Esophagus muscularis mucosa (tissue), 3 donors: Measurements from ENCODE around the gene PLD4.

Experiments used
- POLR2AphosphoS5 ChIP-seq, 2 donors: sonication (generic); formaldehyde crosslinking; IDR thresholded peaks; one replicate each; pipeline ENCODE4 v1.6.1; 2017; ENCODE audit warnings: antibody characterized with exemption in 2 of 2
- TF ChIP-seq, protein P1 (sequence below), 3 experiments: fragments of 200-600 bp in 2 of 3; fragments of 450-650 bp in 1 of 3; sonication (generic) in 2 of 3; IDR thresholded peaks; one replicate each; pipeline ENCODE4 v1.5.1; 2017 to 2019; ENCODE audit warnings: antibody characterized with exemption in 3 of 3, mild to moderate bottlenecking in 2 of 3, moderate library complexity in 1 of 3

DNA sequence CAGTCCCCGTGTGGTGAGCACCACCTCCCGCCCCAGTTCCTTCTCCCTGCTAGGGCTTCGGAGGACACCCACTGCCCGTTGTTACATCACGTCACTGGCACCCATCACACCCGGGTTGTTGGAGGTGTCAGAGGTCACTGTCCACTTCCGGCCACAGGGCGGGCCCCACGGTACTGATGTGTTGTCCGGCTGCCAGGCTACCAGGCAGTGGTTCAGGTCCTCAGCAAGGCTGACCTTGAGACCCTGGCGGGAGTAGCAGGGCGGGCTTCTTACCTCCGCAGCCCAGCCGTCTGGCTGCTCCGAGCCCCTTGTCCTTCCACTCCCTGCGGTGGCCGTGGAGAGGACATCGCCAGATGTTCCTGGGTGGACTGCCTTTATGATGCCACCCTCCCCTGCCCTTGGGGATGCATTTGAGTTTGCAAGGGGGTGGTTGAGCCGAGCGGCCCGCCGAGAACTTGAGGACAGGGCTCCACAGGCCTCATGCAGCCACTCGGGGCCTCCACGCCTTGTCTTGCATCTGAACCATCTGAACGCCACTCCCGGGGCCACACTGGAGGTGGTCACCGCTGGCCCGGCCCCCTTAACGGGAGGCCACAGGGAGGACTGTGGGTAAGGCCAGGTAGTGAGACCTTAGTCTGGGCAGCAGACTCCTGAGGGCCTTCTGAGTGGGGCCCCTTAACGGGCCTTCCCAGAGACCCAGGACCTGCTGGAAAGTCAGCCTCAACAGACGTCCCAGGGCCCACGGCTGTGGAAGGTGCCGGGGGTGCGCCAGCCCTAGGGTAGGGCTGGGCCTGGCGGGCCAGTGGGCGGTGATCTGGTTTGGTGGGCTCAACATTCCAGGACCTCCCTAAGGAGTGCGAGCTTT is 27.1 kb upstream of the PLD4 start:
- TF ChIP-seq POLR2AphosphoS5 (IDR thresholded peaks at IDR 0.05): no peak
- TF ChIP-seq, protein P1, sequence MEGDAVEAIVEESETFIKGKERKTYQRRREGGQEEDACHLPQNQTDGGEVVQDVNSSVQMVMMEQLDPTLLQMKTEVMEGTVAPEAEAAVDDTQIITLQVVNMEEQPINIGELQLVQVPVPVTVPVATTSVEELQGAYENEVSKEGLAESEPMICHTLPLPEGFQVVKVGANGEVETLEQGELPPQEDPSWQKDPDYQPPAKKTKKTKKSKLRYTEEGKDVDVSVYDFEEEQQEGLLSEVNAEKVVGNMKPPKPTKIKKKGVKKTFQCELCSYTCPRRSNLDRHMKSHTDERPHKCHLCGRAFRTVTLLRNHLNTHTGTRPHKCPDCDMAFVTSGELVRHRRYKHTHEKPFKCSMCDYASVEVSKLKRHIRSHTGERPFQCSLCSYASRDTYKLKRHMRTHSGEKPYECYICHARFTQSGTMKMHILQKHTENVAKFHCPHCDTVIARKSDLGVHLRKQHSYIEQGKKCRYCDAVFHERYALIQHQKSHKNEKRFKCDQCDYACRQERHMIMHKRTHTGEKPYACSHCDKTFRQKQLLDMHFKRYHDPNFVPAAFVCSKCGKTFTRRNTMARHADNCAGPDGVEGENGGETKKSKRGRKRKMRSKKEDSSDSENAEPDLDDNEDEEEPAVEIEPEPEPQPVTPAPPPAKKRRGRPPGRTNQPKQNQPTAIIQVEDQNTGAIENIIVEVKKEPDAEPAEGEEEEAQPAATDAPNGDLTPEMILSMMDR (IDR thresholded peaks at IDR 0.05): no peak
